Measurements from ENCODE around the gene OSCAR. TPM values are rescaled to one million over a fixed set of nuclear protein-coding genes. Genes with fewer than 3 reads are reported as not detected.
A peak's percentile ranks its signal among the peaks of the same experiment; 100 is the strongest.

Gene OSCAR
- total RNA-seq: 0.54 TPM

- peak in 2 of 3 donors; percentile 37 to 43 for DNase-seq (ENCODE audit: low read depth in 2 of 3, low spot score in 2 of 3)
These were observed at the start of gene OSCAR for GRCh38 chr19:54100561-54100960. Gene OSCAR (minus strand): TSS chr19:54100803. CDS start chr19:54100792, 11 bp downstream.

- no peak for DNase-seq (ENCODE audit: low read depth in 2 of 3, low spot score in 2 of 3)
These were observed 48.6 kb upstream of the OSCAR start for GRCh38 chr19:54149021-54149812.

- DNase-seq (ENCODE audit: low read depth in 2 of 3, low spot score in 2 of 3): no peak
These were observed 47.6 kb upstream of the OSCAR start for GRCh38 chr19:54148158-54148557.

GRCh38 chr19:54147676-54148075 is 47.1 kb upstream of the OSCAR start:
- DNase-seq (ENCODE audit: low read depth in 2 of 3, low spot score in 2 of 3): no peak

GRCh38 chr19:54145541-54146158 is 45.0 kb upstream of the OSCAR start:
- no peak for DNase-seq (ENCODE audit: low read depth in 2 of 3, low spot score in 2 of 3)

GRCh38 chr19:54142166-54142780 is 41.7 kb upstream of the OSCAR start:
- no peak for DNase-seq (ENCODE audit: low read depth in 2 of 3, low spot score in 2 of 3)

- DNase-seq (ENCODE audit: low read depth in 2 of 3, low spot score in 2 of 3): no peak
These were observed 40.8 kb upstream of the OSCAR start for GRCh38 chr19:54141356-54141755.

- DNase-seq (ENCODE audit: low read depth in 2 of 3, low spot score in 2 of 3): no peak
These were observed 38.1 kb upstream of the OSCAR start for GRCh38 chr19:54138489-54139256.

- DNase-seq (ENCODE audit: low read depth in 2 of 3, low spot score in 2 of 3): peak in 1 of 3 donors; percentile 9
These were observed 37.3 kb upstream of the OSCAR start, which contains the start of gene CNOT3 for GRCh38 chr19:54137699-54138488. Gene CNOT3 (plus strand): TSS chr19:54137762. CDS start chr19:54142979, 5,217 bp downstream.

- peak; percentile 97 to 100 (median 100) for DNase-seq (ENCODE audit: low read depth in 2 of 3, low spot score in 2 of 3)
These were observed 36.5 kb upstream of the OSCAR start for GRCh38 chr19:54136864-54137698.

- DNase-seq (ENCODE audit: low read depth in 2 of 3, low spot score in 2 of 3): no peak
These were observed 35.7 kb upstream of the OSCAR start for GRCh38 chr19:54136086-54136863.

GRCh38 chr19:54133957-54134590 is 33.5 kb upstream of the OSCAR start:
- no peak for DNase-seq (ENCODE audit: low read depth in 2 of 3, low spot score in 2 of 3)

- peak in 2 of 3 donors; percentile 49 to 68 for DNase-seq (ENCODE audit: low read depth in 2 of 3, low spot score in 2 of 3)
These were observed 32.8 kb upstream of the OSCAR start for GRCh38 chr19:54133312-54133956.

- no peak for DNase-seq (ENCODE audit: low read depth in 2 of 3, low spot score in 2 of 3)
These were observed 29.0 kb upstream of the OSCAR start for GRCh38 chr19:54129617-54129996.

GRCh38 chr19:54128796-54129616 is 28.4 kb upstream of the OSCAR start:
- no peak for DNase-seq (ENCODE audit: low read depth in 2 of 3, low spot score in 2 of 3)

- DNase-seq (ENCODE audit: low read depth in 2 of 3, low spot score in 2 of 3): no peak
These were observed 27.8 kb upstream of the OSCAR start for GRCh38 chr19:54128441-54128725.

Data from hematopoietic multipotent progenitor cell (in vitro differentiated cells).